A673 (cell line): ENCODE results near the gene FADD.

ENCODE experiments used
- CTCF ChIP-seq: fragments of 300-800, 200-600 bp; sonication (generic); conservative IDR thresholded peaks from 2 replicates; pipeline ENCODE4 v1.5.1; 2017; ENCODE audit warnings: low read depth, mild to moderate bottlenecking, antibody characterized with exemption, low read length, moderate library complexity, mixed read lengths
- EZH2 ChIP-seq: fragments of 200-600 bp; sonication (generic); IDR thresholded peaks from 2 replicates; pipeline ENCODE4 v1.6.1; 2017; ENCODE audit warnings: borderline replicate concordance, low read depth, mild to moderate bottlenecking, mixed read lengths, antibody characterized with exemption, low read length; ENCODE audit not compliant: poor library complexity, severe bottlenecking

- no peak for TF ChIP-seq CTCF
- TF ChIP-seq EZH2 = no peak
Measured at GRCh38 chr11:70161043-70161625, 42.0 kb upstream of the FADD start.
